ENCODE results near the gene SON.
A peak's percentile ranks its signal among the peaks of the same experiment; 100 is the strongest.

Gene SON

GRCh38 chr21:33543505-33544129 is 779 bp downstream of the SON start:
- H3K36me3 ChIP-seq (ENCODE audit: insufficient read depth, low read length): peaks cover 16% of the 10 kb centered on the region

GRCh38 chr21:33544451-33545195 is 1.8 kb downstream of the SON start:
- peaks cover 19% of the 10 kb centered on the region for H3K4me1 ChIP-seq (ENCODE audit: control insufficient read depth, insufficient read depth, low read length, unreplicated experiment)
- no peak overlapping the region for H3K27ac ChIP-seq (ENCODE audit: low read depth, low read length)
- no peaks in the 10 kb centered on the region for H3K27me3 ChIP-seq (ENCODE audit: insufficient read depth, low read length)
- peaks cover 22% of the 10 kb centered on the region for H3K36me3 ChIP-seq (ENCODE audit: insufficient read depth, low read length)
- no peak overlapping the region for H2AFZ ChIP-seq (ENCODE audit: low read length, unreplicated experiment)
- peaks cover 87% of the 10 kb centered on the region for H3K79me2 ChIP-seq (ENCODE audit: control insufficient read depth, insufficient read depth, low read length, unreplicated experiment)
- H3K4me3 ChIP-seq (ENCODE audit: low read depth, low read length): peak overlapping the region; percentile 93

More at GRCh38 chr21:33543505-33544129, 779 bp downstream of the SON start:
- H3K4me3 ChIP-seq (ENCODE audit: low read depth, low read length): peak overlapping the region; percentile 93
- no peaks in the 10 kb centered on the region for H3K27me3 ChIP-seq (ENCODE audit: insufficient read depth, low read length)
- peak overlapping the region; percentile 95 for H3K27ac ChIP-seq (ENCODE audit: low read depth, low read length)
- peaks cover 85% of the 10 kb centered on the region for H3K79me2 ChIP-seq (ENCODE audit: control insufficient read depth, insufficient read depth, low read length, unreplicated experiment)
- no peak overlapping the region for H2AFZ ChIP-seq (ENCODE audit: low read length, unreplicated experiment)
- H3K4me1 ChIP-seq (ENCODE audit: control insufficient read depth, insufficient read depth, low read length, unreplicated experiment): peaks cover 23% of the 10 kb centered on the region

GRCh38 chr21:33546086-33546485 is 3.2 kb downstream of the SON start:
- H3K4me3 ChIP-seq (ENCODE audit: low read depth, low read length): peak overlapping the region; percentile 93
- no peaks in the 10 kb centered on the region for H3K27me3 ChIP-seq (ENCODE audit: insufficient read depth, low read length)
- peaks cover 37% of the 10 kb centered on the region for H3K36me3 ChIP-seq (ENCODE audit: insufficient read depth, low read length)
- H3K79me2 ChIP-seq (ENCODE audit: control insufficient read depth, insufficient read depth, low read length, unreplicated experiment): peaks cover 88% of the 10 kb centered on the region
- no peak overlapping the region for H2AFZ ChIP-seq (ENCODE audit: low read length, unreplicated experiment)
- H3K27ac ChIP-seq (ENCODE audit: low read depth, low read length): no peak overlapping the region
- H3K4me1 ChIP-seq (ENCODE audit: control insufficient read depth, insufficient read depth, low read length, unreplicated experiment): peaks cover 8% of the 10 kb centered on the region

GRCh38 chr21:33549848-33550771 is 7.3 kb downstream of the SON start:
- H3K4me3 ChIP-seq (ENCODE audit: low read depth, low read length): no peak overlapping the region
- no peak overlapping the region for H2AFZ ChIP-seq (ENCODE audit: low read length, unreplicated experiment)
- peaks cover 98% of the 10 kb centered on the region for H3K79me2 ChIP-seq (ENCODE audit: control insufficient read depth, insufficient read depth, low read length, unreplicated experiment)
- peaks cover 8% of the 10 kb centered on the region for H3K4me1 ChIP-seq (ENCODE audit: control insufficient read depth, insufficient read depth, low read length, unreplicated experiment)
- H3K36me3 ChIP-seq (ENCODE audit: insufficient read depth, low read length): peaks cover 75% of the 10 kb centered on the region
- no peak overlapping the region for H3K27ac ChIP-seq (ENCODE audit: low read depth, low read length)
- H3K27me3 ChIP-seq (ENCODE audit: insufficient read depth, low read length): no peaks in the 10 kb centered on the region

- H3K27ac ChIP-seq (ENCODE audit: low read depth, low read length): no peak overlapping the region
- no peak overlapping the region for H2AFZ ChIP-seq (ENCODE audit: low read length, unreplicated experiment)
- no peak overlapping the region for H3K4me3 ChIP-seq (ENCODE audit: low read depth, low read length)
- H3K79me2 ChIP-seq (ENCODE audit: control insufficient read depth, insufficient read depth, low read length, unreplicated experiment): peaks cover 98% of the 10 kb centered on the region
- no peaks in the 10 kb centered on the region for H3K27me3 ChIP-seq (ENCODE audit: insufficient read depth, low read length)
- no peaks in the 10 kb centered on the region for H3K4me1 ChIP-seq (ENCODE audit: control insufficient read depth, insufficient read depth, low read length, unreplicated experiment)
- peaks cover 84% of the 10 kb centered on the region for H3K36me3 ChIP-seq (ENCODE audit: insufficient read depth, low read length)
Measured at GRCh38 chr21:33550772-33551660, 8.2 kb downstream of the SON start.

- Histone ChIP-seq H3K4me3 (ENCODE audit: low read depth, low read length) (no peak overlapping the region), H3K79me2 (ENCODE audit: control insufficient read depth, insufficient read depth, low read length, unreplicated experiment) (peaks cover 96% of the 10 kb centered on the region), H2AFZ (ENCODE audit: low read length, unreplicated experiment) (no peak overlapping the region), H3K36me3 (ENCODE audit: insufficient read depth, low read length) (peaks cover 86% of the 10 kb centered on the region), H3K4me1 (ENCODE audit: control insufficient read depth, insufficient read depth, low read length, unreplicated experiment) (no peaks in the 10 kb centered on the region), H3K27ac (ENCODE audit: low read depth, low read length) (no peak overlapping the region), H3K27me3 (ENCODE audit: insufficient read depth, low read length) (no peaks in the 10 kb centered on the region)
Measured at GRCh38 chr21:33551664-33552063, 8.8 kb downstream of the SON start.

- no peaks in the 10 kb centered on the region for H3K27me3 ChIP-seq (ENCODE audit: insufficient read depth, low read length)
Measured at GRCh38 chr21:33552093-33552998, 9.5 kb downstream of the SON start.

GRCh38 chr21:33552999-33553598 is 10.3 kb downstream of the SON start:
- Histone ChIP-seq H3K27ac (ENCODE audit: low read depth, low read length) (no peak overlapping the region), H3K36me3 (ENCODE audit: insufficient read depth, low read length) (peaks cover 90% of the 10 kb centered on the region), H3K27me3 (ENCODE audit: insufficient read depth, low read length) (no peaks in the 10 kb centered on the region), H3K4me3 (ENCODE audit: low read depth, low read length) (no peak overlapping the region), H3K4me1 (ENCODE audit: control insufficient read depth, insufficient read depth, low read length, unreplicated experiment) (no peaks in the 10 kb centered on the region), H3K79me2 (ENCODE audit: control insufficient read depth, insufficient read depth, low read length, unreplicated experiment) (peaks cover 98% of the 10 kb centered on the region), H2AFZ (ENCODE audit: low read length, unreplicated experiment) (no peak overlapping the region)

More at GRCh38 chr21:33552093-33552998, 9.5 kb downstream of the SON start:
- H3K79me2 ChIP-seq (ENCODE audit: control insufficient read depth, insufficient read depth, low read length, unreplicated experiment): peaks cover 97% of the 10 kb centered on the region
- H3K36me3 ChIP-seq (ENCODE audit: insufficient read depth, low read length): peaks cover 88% of the 10 kb centered on the region
- H3K4me3 ChIP-seq (ENCODE audit: low read depth, low read length): no peak overlapping the region
- no peak overlapping the region for H3K27ac ChIP-seq (ENCODE audit: low read depth, low read length)
- no peak overlapping the region for H2AFZ ChIP-seq (ENCODE audit: low read length, unreplicated experiment)
- no peaks in the 10 kb centered on the region for H3K4me1 ChIP-seq (ENCODE audit: control insufficient read depth, insufficient read depth, low read length, unreplicated experiment)

Measured in ACC112 (cell line).